ENCODE results near the gene CYP21A2.
"Not testable (repeated sequence)": the region's sequence is repeated elsewhere in the genome, so short reads cannot be mapped to it uniquely, and the experiment has no call there.

DNA sequence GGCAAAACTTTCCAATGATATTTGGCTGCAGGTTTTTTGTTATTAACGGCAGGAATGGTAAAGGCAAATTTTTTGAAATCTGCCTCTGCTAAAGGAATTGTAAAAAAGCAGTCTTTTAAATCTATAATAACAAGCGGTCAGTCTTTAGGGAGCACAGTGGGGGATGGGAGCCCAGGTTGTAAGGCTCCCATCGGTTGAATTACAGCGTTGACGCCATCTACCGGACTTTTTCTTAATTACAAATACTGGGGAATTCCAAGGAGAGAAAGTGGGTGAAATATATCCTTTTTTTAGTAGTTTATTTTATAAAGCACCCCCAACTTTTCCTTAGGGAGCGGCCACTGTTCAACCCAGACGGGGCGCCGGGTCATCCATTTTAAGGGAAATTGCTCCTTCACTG, 48.9 kb upstream of the CYP21A2 start:
- not testable (repeated sequence) for TF ChIP-seq POLR2AphosphoS5 (IDR thresholded peaks at IDR 0.05)
- TF ChIP-seq, protein P1, sequence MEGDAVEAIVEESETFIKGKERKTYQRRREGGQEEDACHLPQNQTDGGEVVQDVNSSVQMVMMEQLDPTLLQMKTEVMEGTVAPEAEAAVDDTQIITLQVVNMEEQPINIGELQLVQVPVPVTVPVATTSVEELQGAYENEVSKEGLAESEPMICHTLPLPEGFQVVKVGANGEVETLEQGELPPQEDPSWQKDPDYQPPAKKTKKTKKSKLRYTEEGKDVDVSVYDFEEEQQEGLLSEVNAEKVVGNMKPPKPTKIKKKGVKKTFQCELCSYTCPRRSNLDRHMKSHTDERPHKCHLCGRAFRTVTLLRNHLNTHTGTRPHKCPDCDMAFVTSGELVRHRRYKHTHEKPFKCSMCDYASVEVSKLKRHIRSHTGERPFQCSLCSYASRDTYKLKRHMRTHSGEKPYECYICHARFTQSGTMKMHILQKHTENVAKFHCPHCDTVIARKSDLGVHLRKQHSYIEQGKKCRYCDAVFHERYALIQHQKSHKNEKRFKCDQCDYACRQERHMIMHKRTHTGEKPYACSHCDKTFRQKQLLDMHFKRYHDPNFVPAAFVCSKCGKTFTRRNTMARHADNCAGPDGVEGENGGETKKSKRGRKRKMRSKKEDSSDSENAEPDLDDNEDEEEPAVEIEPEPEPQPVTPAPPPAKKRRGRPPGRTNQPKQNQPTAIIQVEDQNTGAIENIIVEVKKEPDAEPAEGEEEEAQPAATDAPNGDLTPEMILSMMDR (IDR thresholded peaks at IDR 0.05) = not testable (repeated sequence)

Data from prostate gland (tissue), 2 donors.